IMR-90 (cell line): ENCODE measurements around the gene AMN. TPM values are rescaled to one million over a fixed set of nuclear protein-coding genes. Genes with fewer than 3 reads are reported as not detected.

Source experiments
- ATAC-seq: fragments of 200-7000 bp; cut with Tn5 transposase; 2 replicates; pipeline ENCODE4 v1.9.1; 2020; ENCODE audit warnings: low read depth, mild to moderate bottlenecking, moderate library complexity
- BruUV-seq: library from RNA; stranded (reverse); fragments of 400-500 nt; replicated peaks from 2 replicates; lab custom pipeline; 2021; lab: Mats Ljungman, UMichigan
- CTCF ChIA-PET: fragments of 300-600 bp; formaldehyde crosslinking; extraction: SDS; loops from one replicate; lab custom pipeline; 2021; ENCODE audit warnings: antibody characterized with exemption; lab: Yijun Ruan, JAX
- POLR2A ChIA-PET: fragments of 300-600 bp; sonication (Branson Sonifier 250); formaldehyde crosslinking; loops from one replicate; lab custom pipeline; 2022; ENCODE audit warnings: antibody characterized with exemption; ENCODE audit not compliant: unreplicated experiment; lab: Charles Lee
- DNase-seq: peaks from one replicate; pipeline ENCODE4 v3.0.0; 2013
- H2AFZ ChIP-seq: replicated peaks from 2 replicates; pipeline ENCODE3; 2013; ENCODE audit warnings: low read length, mild to moderate bottlenecking; ENCODE audit not compliant: poor library complexity
- H2AK5ac ChIP-seq: 2 replicates; pipeline ENCODE4 v1.6.1; 2013; ENCODE audit warnings: low read depth, low read length, inconsistent platforms
- H2AK9ac ChIP-seq: replicated peaks from 2 replicates; pipeline ENCODE3; 2013; ENCODE audit warnings: mild to moderate bottlenecking, low read depth, low read length, moderate library complexity; ENCODE audit not compliant: poor library complexity
- H2BK120ac ChIP-seq: 2 replicates; pipeline ENCODE4 v1.6.1; 2013; ENCODE audit warnings: low read depth, low read length, inconsistent platforms
- H2BK15ac ChIP-seq: 3 replicates; pipeline ENCODE4 v1.6.1; 2013; ENCODE audit warnings: low read depth, low read length, inconsistent platforms
- H2BK20ac ChIP-seq: 2 replicates; pipeline ENCODE4 v1.6.1; 2013; ENCODE audit warnings: low read depth, mild to moderate bottlenecking, inconsistent platforms, low read length, moderate library complexity
- H2BK5ac ChIP-seq: 2 replicates; pipeline ENCODE4 v1.6.1; 2013; ENCODE audit warnings: mild to moderate bottlenecking, low read depth, low read length, inconsistent platforms; ENCODE audit not compliant: poor library complexity, severe bottlenecking
- H3K14ac ChIP-seq: replicated peaks from 2 replicates; pipeline ENCODE4 v1.6.1; 2013; ENCODE audit warnings: low read depth, low read length, inconsistent platforms
- H3K18ac ChIP-seq: 2 replicates; pipeline ENCODE4 v1.6.1; 2013; ENCODE audit warnings: low read depth, low read length, control low read depth
- H3K23ac ChIP-seq: 2 replicates; pipeline ENCODE4 v1.6.1; 2013; ENCODE audit warnings: low read depth, low read length, inconsistent platforms
- H3K27ac ChIP-seq: 2 replicates; pipeline ENCODE4 v1.5.1; 2013; ENCODE audit warnings: mild to moderate bottlenecking, control low read depth, low read length; ENCODE audit not compliant: insufficient read depth
- H3K27me3 ChIP-seq: 2 replicates; pipeline ENCODE4 v1.6.1; 2013; ENCODE audit warnings: low read length; ENCODE audit not compliant: control insufficient read depth, insufficient read depth
- H3K36me3 ChIP-seq: 2 replicates; pipeline ENCODE4 v1.6.1; 2013; ENCODE audit warnings: low read length, mixed read lengths; ENCODE audit not compliant: control insufficient read depth, insufficient read depth
- H3K4ac ChIP-seq: 2 replicates; pipeline ENCODE4 v1.6.1; 2013; ENCODE audit warnings: low read depth, low read length, inconsistent platforms
- H3K4me1 ChIP-seq: 2 replicates; pipeline ENCODE4 v1.6.1; 2013; ENCODE audit warnings: low read length, mixed read lengths; ENCODE audit not compliant: control insufficient read depth, insufficient read depth
- H3K4me2 ChIP-seq: 2 replicates; pipeline ENCODE4 v1.6.1; 2013; ENCODE audit warnings: low read depth, mild to moderate bottlenecking, control low read depth, low read length, moderate library complexity
- H3K4me3 ChIP-seq: 2 replicates; pipeline ENCODE4 v1.5.1; 2013; ENCODE audit warnings: low read depth, mild to moderate bottlenecking, control low read depth, low read length, moderate library complexity; ENCODE audit not compliant: insufficient read depth
- H3K56ac ChIP-seq: 2 replicates; pipeline ENCODE4 v1.6.1; 2013; ENCODE audit warnings: low read length, inconsistent platforms; ENCODE audit not compliant: insufficient read depth; ENCODE audit errors: extremely low read depth
- H3K79me1 ChIP-seq, 2 experiments: 2 replicates each; pipeline ENCODE4 v1.6.1; 2013; ENCODE audit warnings: low read length in 2 of 2, inconsistent platforms in 1 of 2, low read depth in 1 of 2
- H3K9ac ChIP-seq: 2 replicates; pipeline ENCODE4 v1.6.1; 2013; ENCODE audit warnings: low read depth, low read length, control low read depth
- H3K9me1 ChIP-seq: 2 replicates; pipeline ENCODE4 v1.6.1; 2013; ENCODE audit warnings: low read length, inconsistent platforms; ENCODE audit not compliant: insufficient read depth
- H3K9me3 ChIP-seq: 2 replicates; pipeline ENCODE4 v1.6.1; 2013; ENCODE audit warnings: low read length; ENCODE audit not compliant: control insufficient read depth, insufficient read depth
- H4K20me1 ChIP-seq: 2 replicates; pipeline ENCODE4 v1.6.1; 2013; ENCODE audit warnings: low read length, inconsistent platforms; ENCODE audit not compliant: insufficient read depth
- H4K5ac ChIP-seq: 2 replicates; pipeline ENCODE4 v1.6.1; 2013; ENCODE audit warnings: mild to moderate bottlenecking, low read depth, low read length, control low read depth
- H4K8ac ChIP-seq, 2 experiments: 2 replicates each; pipeline ENCODE4 v1.6.1; 2013; ENCODE audit warnings: low read depth in 2 of 2, low read length in 2 of 2, control low read depth in 1 of 2, inconsistent platforms in 1 of 2
- H4K91ac ChIP-seq: 2 replicates; pipeline ENCODE4 v1.6.1; 2013; ENCODE audit warnings: low read depth, low read length, inconsistent platforms; ENCODE audit not compliant: insufficient read depth
- BHLHE40 ChIP-seq: fragments of 150-350 bp; IDR thresholded peaks from 2 replicates; pipeline ENCODE4 v1.6.1; 2016; ENCODE audit warnings: mild to moderate bottlenecking, low read depth, low read length
- WGBS, 2 experiments: methylation state at CpG; one replicate each; pipeline versions ENCODE4 v1.1.5 to v1.1.7; 2013; ENCODE audit warnings: missing lambda C conversion rate in 2 of 2; ENCODE audit not compliant: insufficient read length in 1 of 2; ENCODE audit errors: extremely low coverage in 2 of 2; 5-methylcytosine and 5-hydroxymethylcytosine counted together
- dilution Hi-C: fragments of 300-500 bp; cut with HindIII; formaldehyde crosslinking; loops from one replicate; pipeline ENCODE4 v1.14.3; 2018; ENCODE audit warnings: low sequenced_read_pairs; ENCODE audit not compliant: unreplicated experiment
- in situ Hi-C: fragments of 300-500 bp; cut with MboI; formaldehyde crosslinking; loops from 3 replicates; pipeline ENCODE4 v1.14.3; 2019; ENCODE audit warnings: low sequenced_read_pairs, inconsistent platforms, mixed read lengths
- intact Hi-C: fragments of 100-400 bp; cut with micrococcal nuclease; formaldehyde crosslinking; loops from 2 replicates; pipeline ENCODE4 v1.10.0; 2022
- polyA plus RNA-seq, 3 experiments: library from polyadenylated mRNA; depleted of rRNA; stranded (reverse); fragments of >200 nt; gene quantifications; 2 replicates each; pipeline ENCODE4 v1.2.3, GENCODE V29; 2012; ENCODE audit warnings: low replicate concordance in 1 of 3
- total RNA-seq: library from RNA; depleted of rRNA; stranded (reverse); fragments of >200 nt; gene quantifications from 2 replicates; pipeline ENCODE4 v1.2.3, GENCODE V29; 2012
- TF ChIP-seq, protein P1 (sequence below): fragments of 150-350 bp; IDR thresholded peaks from 2 replicates; pipeline ENCODE4 v1.6.1; 2016; ENCODE audit warnings: low read depth, mild to moderate bottlenecking, low read length, moderate library complexity, borderline replicate concordance

Gene AMN
- total and polyA plus RNA-seq, 2 of the 4 experiments (the other 2 are of a cell fraction), result under 0.01 to 0.24 TPM

DNA sequence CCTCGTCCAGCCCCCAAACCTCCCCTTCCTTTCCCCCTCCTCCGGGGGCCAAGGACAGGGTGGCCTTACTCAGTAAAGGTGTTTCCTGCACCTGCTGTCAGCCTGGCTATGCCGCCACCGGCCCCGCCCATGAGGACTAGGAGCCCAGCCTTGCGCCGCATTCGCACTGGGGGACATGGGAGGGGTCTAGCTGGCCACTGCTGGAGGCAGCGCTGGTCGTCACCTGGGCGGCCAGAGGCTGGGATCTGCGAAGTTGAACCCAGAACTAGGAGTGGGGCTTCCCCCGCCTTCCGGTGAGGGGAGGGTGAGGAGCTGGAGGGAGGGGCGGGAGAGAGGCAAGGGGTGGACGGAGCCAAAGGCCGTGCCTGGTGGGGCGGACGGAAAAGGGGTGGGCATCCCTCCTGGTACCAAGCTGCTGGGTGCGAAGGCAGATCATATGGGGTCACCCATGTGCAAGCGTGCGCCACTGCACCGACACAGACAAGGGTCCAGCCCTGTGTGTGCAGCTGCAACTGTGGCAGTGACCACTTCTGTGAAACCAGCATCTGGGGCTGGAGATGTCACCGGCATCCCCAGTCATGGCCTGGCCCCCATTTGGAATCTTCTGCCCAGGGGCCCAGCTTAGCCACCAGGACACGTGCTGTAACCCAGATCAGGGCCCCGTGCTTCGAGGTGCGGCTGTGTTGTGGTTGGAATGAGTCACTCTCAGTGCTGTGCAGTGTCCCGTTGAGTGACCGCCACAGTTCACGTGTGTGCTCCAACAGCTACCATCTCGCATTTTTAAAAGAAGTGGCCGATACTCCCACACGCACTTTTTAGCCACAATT is 8.5 kb downstream of the AMN start:
- DNase-seq, result peak; percentile 50
- Histone ChIP-seq H2BK120ac (no peak overlapping the region), H3K23ac (no peak overlapping the region), H3K9me3 (0 out of 2 replicates have a peak, but pooled peaks cover 5% of the 10 kb centered on the region), H3K4me2 (no peak overlapping the region), H4K20me1 (peaks cover 14% of the 10 kb centered on the region), H2BK20ac (no peak overlapping the region), H2AK5ac (no peak overlapping the region; the same call in 1 of the 2 replicates), H3K4me3 (no peak overlapping the region), H2BK15ac (no peak overlapping the region), H3K4me1 (peaks cover 13% of the 10 kb centered on the region), H4K5ac (no peak overlapping the region), H3K4ac (no peak overlapping the region), H2BK5ac (no peak overlapping the region), H3K9ac (no peak overlapping the region), H3K36me3 (peaks cover 22% of the 10 kb centered on the region), H2AK9ac (peak overlapping the region; percentile 78), H3K27me3 (peaks cover 42% of the 10 kb centered on the region), H3K14ac (no peak overlapping the region), H4K8ac (no peak overlapping the region), H3K79me1 (peaks cover 0 to 10% of the 10 kb centered on the region in 2 experiments; a peak in 2 of 4 replicates), H3K9me1 (0 out of 2 replicates have a peak, but pooled peaks cover 7% of the 10 kb centered on the region), H3K56ac (no peak overlapping the region), H2AFZ (peak overlapping the region; percentile 51), H3K27ac (no peak overlapping the region), H3K18ac (no peak overlapping the region), H4K91ac (no peak overlapping the region)
- TF ChIP-seq, protein P1, sequence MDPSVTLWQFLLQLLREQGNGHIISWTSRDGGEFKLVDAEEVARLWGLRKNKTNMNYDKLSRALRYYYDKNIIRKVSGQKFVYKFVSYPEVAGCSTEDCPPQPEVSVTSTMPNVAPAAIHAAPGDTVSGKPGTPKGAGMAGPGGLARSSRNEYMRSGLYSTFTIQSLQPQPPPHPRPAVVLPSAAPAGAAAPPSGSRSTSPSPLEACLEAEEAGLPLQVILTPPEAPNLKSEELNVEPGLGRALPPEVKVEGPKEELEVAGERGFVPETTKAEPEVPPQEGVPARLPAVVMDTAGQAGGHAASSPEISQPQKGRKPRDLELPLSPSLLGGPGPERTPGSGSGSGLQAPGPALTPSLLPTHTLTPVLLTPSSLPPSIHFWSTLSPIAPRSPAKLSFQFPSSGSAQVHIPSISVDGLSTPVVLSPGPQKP, result no peak
- peak; percentile 51; the same call in 1 of the 2 replicates for TF ChIP-seq BHLHE40
- no TSS peak for BruUV-seq
- ChIA-PET POLR2A (no interaction called here), CTCF (no interaction called here)
- dilution Hi-C loops (no loop called here), in situ Hi-C loops (no loop called here), intact Hi-C loops (no loop called here)
- ATAC-seq, result no peak
- WGBS, 2 experiments, result 83% methylated on average over 17 of the region's 34 CpGs; no CpG with 5 or more reads in 1 of the 2 experiments
